Measurements from ENCODE around the gene COL19A1.
"Not testable (repeated sequence)": the region's sequence is repeated elsewhere in the genome, so short reads cannot be mapped to it uniquely, and the experiment has no call there.

Gene COL19A1

GRCh38 chr6:69887026-69887425 is 20.7 kb downstream of the COL19A1 start:
- TF ChIP-seq, protein P1, sequence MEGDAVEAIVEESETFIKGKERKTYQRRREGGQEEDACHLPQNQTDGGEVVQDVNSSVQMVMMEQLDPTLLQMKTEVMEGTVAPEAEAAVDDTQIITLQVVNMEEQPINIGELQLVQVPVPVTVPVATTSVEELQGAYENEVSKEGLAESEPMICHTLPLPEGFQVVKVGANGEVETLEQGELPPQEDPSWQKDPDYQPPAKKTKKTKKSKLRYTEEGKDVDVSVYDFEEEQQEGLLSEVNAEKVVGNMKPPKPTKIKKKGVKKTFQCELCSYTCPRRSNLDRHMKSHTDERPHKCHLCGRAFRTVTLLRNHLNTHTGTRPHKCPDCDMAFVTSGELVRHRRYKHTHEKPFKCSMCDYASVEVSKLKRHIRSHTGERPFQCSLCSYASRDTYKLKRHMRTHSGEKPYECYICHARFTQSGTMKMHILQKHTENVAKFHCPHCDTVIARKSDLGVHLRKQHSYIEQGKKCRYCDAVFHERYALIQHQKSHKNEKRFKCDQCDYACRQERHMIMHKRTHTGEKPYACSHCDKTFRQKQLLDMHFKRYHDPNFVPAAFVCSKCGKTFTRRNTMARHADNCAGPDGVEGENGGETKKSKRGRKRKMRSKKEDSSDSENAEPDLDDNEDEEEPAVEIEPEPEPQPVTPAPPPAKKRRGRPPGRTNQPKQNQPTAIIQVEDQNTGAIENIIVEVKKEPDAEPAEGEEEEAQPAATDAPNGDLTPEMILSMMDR (IDR thresholded peaks at IDR 0.05; ENCODE audit: control insufficient read depth, extremely low read depth, insufficient read depth): no peak
- H3K4me3 ChIP-seq (ENCODE audit: low read depth, low read length): no peak overlapping the region
- no peak for DNase-seq (ENCODE audit: low read depth)

DNA sequence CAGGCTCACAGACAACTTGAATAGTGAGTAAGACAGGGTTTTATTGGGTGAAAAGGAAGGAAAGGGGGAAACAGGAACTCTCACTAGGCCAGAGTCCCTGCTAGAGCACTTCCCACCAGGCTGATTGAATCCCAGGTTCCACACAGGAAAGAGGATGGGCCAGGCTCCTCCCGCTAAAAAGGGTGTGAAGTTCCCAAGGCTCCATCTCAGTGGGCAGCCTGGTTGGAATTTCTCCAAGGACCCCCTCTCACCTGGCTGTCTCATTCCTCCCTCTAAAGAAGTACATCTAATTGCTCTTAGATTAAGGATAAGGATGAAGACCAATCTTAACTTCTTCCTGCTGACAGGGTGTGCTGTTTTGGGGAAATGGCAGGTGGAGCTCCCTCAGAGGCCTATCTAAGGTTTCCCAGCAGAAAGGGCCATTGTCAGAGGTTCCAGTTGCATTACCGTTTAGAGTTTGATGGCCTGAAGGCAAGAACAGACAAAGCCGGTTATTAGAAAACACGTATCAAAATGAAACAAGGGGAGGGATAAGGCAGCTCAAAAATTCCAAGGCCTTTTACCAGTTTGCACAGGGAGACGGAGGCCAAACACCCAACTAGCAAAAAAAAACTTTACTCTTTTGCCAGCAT is 21.5 kb downstream of the COL19A1 start:
- TF ChIP-seq, protein P1 (IDR thresholded peaks at IDR 0.05; ENCODE audit: control insufficient read depth, extremely low read depth, insufficient read depth): no peak
- no peak for DNase-seq (ENCODE audit: low read depth)
- H3K4me3 ChIP-seq (ENCODE audit: low read depth, low read length): no peak overlapping the region

GRCh38 chr6:69888482-69889233 is 22.3 kb downstream of the COL19A1 start:
- no peak for DNase-seq (ENCODE audit: low read depth)
- TF ChIP-seq, protein P1 (IDR thresholded peaks at IDR 0.05; ENCODE audit: control insufficient read depth, extremely low read depth, insufficient read depth): no peak
- no peak overlapping the region for H3K4me3 ChIP-seq (ENCODE audit: low read depth, low read length)

- DNase-seq (ENCODE audit: low read depth); H3K4me3 ChIP-seq (ENCODE audit: low read depth, low read length): not testable (repeated sequence)
These were observed 23.0 kb downstream of the COL19A1 start for GRCh38 chr6:69889234-69889974.

GRCh38 chr6:69892561-69892960 is 26.2 kb downstream of the COL19A1 start:
- H3K4me3 ChIP-seq (ENCODE audit: low read depth, low read length); DNase-seq (ENCODE audit: low read depth): not testable (repeated sequence)

DNA sequence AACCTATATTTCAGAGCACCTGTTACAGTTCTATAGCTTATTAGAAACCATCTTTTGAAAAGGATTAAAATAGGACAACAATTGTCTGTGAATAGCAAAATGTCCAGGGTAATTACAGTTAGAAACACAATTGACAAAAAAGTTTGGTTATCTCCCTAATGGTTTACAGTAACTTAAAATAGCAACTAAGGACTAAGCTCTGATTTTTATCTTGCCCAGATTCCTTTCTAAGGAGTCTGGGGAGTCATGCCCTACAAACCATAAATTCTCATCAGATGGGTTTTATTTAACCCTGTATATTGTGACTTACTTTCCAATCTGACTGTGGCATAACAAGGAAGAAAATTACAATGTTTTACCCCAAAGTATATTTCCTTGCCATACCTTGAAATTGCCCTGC is 26.9 kb downstream of the COL19A1 start:
- not testable (repeated sequence) for DNase-seq (ENCODE audit: low read depth); H3K4me3 ChIP-seq (ENCODE audit: low read depth, low read length)

- H3K4me3 ChIP-seq (ENCODE audit: low read depth, low read length): no peak overlapping the region
- DNase-seq (ENCODE audit: low read depth): no peak
- TF ChIP-seq, protein P1 (IDR thresholded peaks at IDR 0.05; ENCODE audit: control insufficient read depth, extremely low read depth, insufficient read depth): no peak
These were observed 28.4 kb downstream of the COL19A1 start for GRCh38 chr6:69894578-69895347.

DNA sequence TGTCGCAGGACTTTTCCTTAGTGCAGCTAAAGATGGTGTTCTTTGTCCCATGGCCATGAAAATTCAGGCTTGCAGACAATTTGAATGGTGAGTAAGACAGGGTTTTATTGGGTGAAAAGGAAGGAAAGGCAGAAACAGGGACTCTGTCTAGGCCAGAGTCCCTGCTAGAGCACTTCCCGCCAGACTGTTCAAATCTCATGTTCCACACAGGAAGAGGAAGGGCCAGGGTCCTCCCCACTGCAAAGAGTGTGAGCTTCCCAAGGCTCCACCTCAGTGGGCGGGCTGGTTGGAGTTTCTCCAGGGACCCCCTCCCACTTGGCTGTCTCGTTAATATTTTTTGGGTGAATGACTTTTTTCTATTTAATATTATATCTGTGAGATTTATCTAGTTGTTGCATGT is 29.0 kb downstream of the COL19A1 start:
- TF ChIP-seq, protein P1 (IDR thresholded peaks at IDR 0.05; ENCODE audit: control insufficient read depth, extremely low read depth, insufficient read depth): no peak
- no peak overlapping the region for H3K4me3 ChIP-seq (ENCODE audit: low read depth, low read length)
- no peak for DNase-seq (ENCODE audit: low read depth)
